ENCODE results near the gene WDR88.

GRCh38 chr19:33125929-33126388 lies 6.0 kb upstream of the WDR88 start:
- peak; percentile 87 for TF ChIP-seq CTCF (IDR thresholded peaks at IDR 0.05; ENCODE audit: poor library complexity, severe bottlenecking)
- TF ChIP-seq EP300 (conservative IDR thresholded peaks at IDR 0.05; ENCODE audit: poor library complexity, severe bottlenecking) = no peak
- no peak for TF ChIP-seq POLR2AphosphoS5 (IDR thresholded peaks at IDR 0.05)
- TF ChIP-seq REST (IDR thresholded peaks at IDR 0.05; ENCODE audit: borderline replicate concordance) = no peak
- no peak for TF ChIP-seq EZH2 (IDR thresholded peaks at IDR 0.05; ENCODE audit: borderline replicate concordance, insufficient read depth, low read length, poor library complexity, severe bottlenecking)
- peak; percentile 79 for TF ChIP-seq RAD21 (conservative IDR thresholded peaks at IDR 0.05)
- TF ChIP-seq TAF1 (IDR thresholded peaks at IDR 0.05; ENCODE audit: low read depth) = no peak
